Natural killer cell treated with Interleukin-12 subunit alpha and Interleukin-12 subunit beta and Interleukin-15 and Interleukin-18, amount 100 ng/mL, for 72 hours (primary cell): Measurements from ENCODE around the gene RALGPS2. TPM values are rescaled to one million over a fixed set of nuclear protein-coding genes. Genes with fewer than 3 reads are reported as not detected.

Source experiments
- ATAC-seq, 2 donors: fragments of 150-1000 bp; cut with Tn5 transposase in 1 of 2; sonication (Bioruptor Pico), chemical (Tn5 transposase) in 1 of 2; 2 replicates each; pipeline ENCODE4 v1.10.0; 2021
- DNase-seq: peaks from one replicate; pipeline ENCODE4 v3.0.0; 2022; ENCODE audit warnings: low spot score
- H3K27ac Mint-ChIP-seq, 2 donors: 1 replicate in 1 of 2; 2 replicates in 1 of 2; pipeline ENCODE4 v1.8.0; 2022; ENCODE audit warnings: mixed read lengths in 2 of 2, mild to moderate bottlenecking in 1 of 2, moderate library complexity in 1 of 2
- H3K27me3 Mint-ChIP-seq, 2 donors: 1 replicate in 1 of 2; 2 replicates in 1 of 2; pipeline ENCODE4 v1.8.0; 2022; ENCODE audit warnings: mixed read lengths in 2 of 2
- H3K36me3 Mint-ChIP-seq: one replicate; pipeline ENCODE4 v1.8.0; 2022; ENCODE audit warnings: mixed read lengths
- H3K4me1 Mint-ChIP-seq, 2 donors: 1 replicate in 1 of 2; 2 replicates in 1 of 2; pipeline ENCODE4 v1.8.0; 2022; ENCODE audit warnings: low read depth in 2 of 2, mixed read lengths in 2 of 2, mild to moderate bottlenecking in 1 of 2
- H3K4me3 Mint-ChIP-seq: one replicate; pipeline ENCODE4 v1.8.0; 2022; ENCODE audit warnings: mixed read lengths
- H3K9me3 Mint-ChIP-seq: 2 replicates; pipeline ENCODE4 v1.8.0; 2022; ENCODE audit warnings: mixed read lengths
- total RNA-seq, 2 donors: library from RNA; stranded (reverse); gene quantifications; one replicate each; pipeline ENCODE4 v1.2.3, GENCODE V29; 2022

RALGPS2 gene
- total RNA-seq, 2 donors from 2014 or later, result 2.4 to 3.8 TPM

DNA sequence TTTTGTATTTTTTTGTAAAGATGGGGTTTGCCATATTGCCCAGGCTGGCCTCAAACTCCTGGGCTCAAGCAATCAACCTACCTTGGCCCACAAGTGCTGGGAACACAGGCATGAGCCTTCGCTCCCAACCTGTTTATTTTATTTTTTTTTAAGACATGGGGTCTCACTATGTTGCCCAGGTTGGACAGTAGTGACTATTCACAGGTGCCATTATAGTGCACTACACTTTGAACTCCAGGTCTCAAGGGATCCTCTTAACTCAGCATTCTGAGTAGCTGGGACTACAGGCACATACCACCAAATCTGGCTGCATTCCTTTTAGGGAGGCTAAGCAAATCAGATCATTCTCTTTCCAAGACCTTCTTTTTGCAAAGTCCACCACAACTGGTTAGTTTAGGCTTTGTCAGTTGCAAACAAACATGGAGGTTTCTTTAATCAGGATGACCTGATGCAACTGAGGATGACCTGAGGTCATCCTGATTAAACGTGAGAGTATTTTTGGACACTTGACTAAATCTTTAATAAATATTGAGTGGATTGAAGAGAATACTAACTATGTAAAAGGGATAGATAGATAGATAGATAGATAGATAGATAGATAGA lies 30.0 kb upstream of the RALGPS2 start:
- Mint-ChIP-seq H3K36me3 (no peaks in the 10 kb centered on the region), H3K4me3 (no peak overlapping the region), H3K9me3 (no peaks in the 10 kb centered on the region), H3K4me1 (no peaks in the 10 kb centered on the region), H3K27ac (no peak overlapping the region), H3K27me3 (peaks cover 0 to 15% of the 10 kb centered on the region in 2 donors)
- DNase-seq (no peak), ATAC-seq (no peak)

DNA sequence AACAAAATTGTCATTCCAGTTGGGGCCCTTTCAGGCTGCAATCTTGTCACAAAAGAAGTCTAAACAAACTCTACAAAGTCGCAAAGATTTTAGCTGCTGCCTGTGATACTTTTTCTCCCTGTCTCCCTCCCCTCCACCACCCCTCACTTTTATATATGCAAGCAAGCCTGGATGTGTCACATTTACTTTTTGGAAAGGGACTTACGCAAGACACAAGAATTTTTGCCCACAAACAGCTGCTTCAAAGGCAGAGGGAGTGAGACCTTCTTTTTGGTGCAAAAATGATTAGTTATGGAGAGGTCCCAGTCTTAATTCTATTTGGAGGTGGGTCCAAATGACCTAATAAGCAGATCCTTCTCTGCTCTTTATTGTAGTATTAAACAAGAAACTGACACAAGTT lies 22.9 kb upstream of the RALGPS2 start:
- Mint-ChIP-seq H3K4me3 (no peak overlapping the region), H3K27me3 (peaks cover 8 to 32% of the 10 kb centered on the region in 2 donors), H3K27ac (no peak overlapping the region), H3K4me1 (no peaks in the 10 kb centered on the region), H3K36me3 (no peaks in the 10 kb centered on the region), H3K9me3 (no peaks in the 10 kb centered on the region)
- ATAC-seq (no peak), DNase-seq (no peak)

DNA sequence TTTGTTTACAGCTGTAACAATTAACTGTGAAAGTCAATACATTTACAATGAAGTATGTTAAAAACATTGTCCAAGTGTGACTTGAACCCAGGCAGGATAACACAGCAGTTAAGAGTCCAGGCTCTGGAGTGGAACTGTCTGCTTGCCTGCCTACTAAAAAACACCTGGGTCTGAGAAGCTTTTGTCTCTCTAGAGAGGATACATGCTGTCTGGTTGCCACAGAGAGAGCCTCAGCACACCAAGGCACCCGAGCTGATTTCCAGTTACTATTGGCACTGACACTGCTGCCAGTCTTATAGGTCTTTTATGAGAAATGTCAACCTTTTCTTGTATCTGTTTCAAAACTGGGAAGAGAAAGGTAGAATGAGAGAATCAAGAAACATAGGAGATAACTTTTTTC lies 20.2 kb upstream of the RALGPS2 start:
- no peak overlapping the region for H3K27ac Mint-ChIP-seq
- H3K36me3 Mint-ChIP-seq, result no peaks in the 10 kb centered on the region
- DNase-seq (no peak), ATAC-seq (no peak)
- H3K4me3 Mint-ChIP-seq, result no peak overlapping the region
- no peaks in the 10 kb centered on the region for H3K4me1 Mint-ChIP-seq
- H3K27me3 Mint-ChIP-seq, result peaks cover 11 to 47% of the 10 kb centered on the region in 2 donors
- H3K9me3 Mint-ChIP-seq, result no peaks in the 10 kb centered on the region

DNA sequence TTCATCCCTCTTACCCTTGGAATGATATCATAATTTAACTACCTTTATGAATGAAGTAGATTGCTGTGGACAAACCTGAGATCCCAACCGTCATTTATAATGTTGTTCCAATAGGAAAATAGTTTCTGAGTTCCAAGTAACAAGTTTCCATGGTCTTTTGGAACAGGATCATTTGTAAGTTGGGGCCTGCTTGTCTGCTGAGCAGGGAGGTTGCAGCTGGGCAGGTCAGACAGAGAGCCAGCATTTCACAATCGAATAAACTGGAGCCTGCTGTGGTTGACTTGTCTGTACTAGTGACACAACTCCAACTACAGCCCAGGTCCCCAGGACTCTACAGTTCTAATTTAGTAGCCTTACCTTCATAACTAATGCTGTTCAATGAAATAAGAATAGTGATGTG lies 18.6 kb upstream of the RALGPS2 start:
- H3K27me3 Mint-ChIP-seq, result peaks cover 13 to 41% of the 10 kb centered on the region in 2 donors
- no peaks in the 10 kb centered on the region for H3K36me3 Mint-ChIP-seq
- H3K4me3 Mint-ChIP-seq, result no peak overlapping the region
- DNase-seq, result no peak
- no peak overlapping the region for H3K27ac Mint-ChIP-seq
- H3K4me1 Mint-ChIP-seq, result no peaks in the 10 kb centered on the region
- no peak for ATAC-seq
- no peaks in the 10 kb centered on the region for H3K9me3 Mint-ChIP-seq

DNA sequence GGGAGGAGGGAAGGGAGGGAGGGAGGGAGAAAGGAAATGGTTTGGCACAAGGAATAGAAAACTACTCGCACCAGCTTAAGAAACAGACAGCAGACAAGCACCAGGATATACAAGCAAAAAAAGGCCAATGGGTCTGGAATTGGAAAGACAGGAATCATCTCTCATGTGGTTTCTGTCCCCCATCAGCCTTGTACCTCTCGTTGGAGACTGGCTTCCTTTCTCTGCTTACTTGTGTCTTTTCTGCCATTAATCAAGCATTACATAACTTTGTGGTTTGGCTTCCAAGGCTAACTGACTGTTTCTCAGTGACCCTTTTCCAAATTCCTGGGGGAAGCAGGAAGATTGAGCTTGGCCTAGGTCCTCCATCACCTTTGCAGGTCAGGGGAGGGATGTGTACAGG lies 11.8 kb upstream of the RALGPS2 start:
- DNase-seq (no peak), ATAC-seq (no peak)
- H3K4me3 Mint-ChIP-seq, result no peak overlapping the region
- H3K36me3 Mint-ChIP-seq, result no peaks in the 10 kb centered on the region
- H3K27ac Mint-ChIP-seq, result no peak overlapping the region
- H3K27me3 Mint-ChIP-seq, result peaks cover 32 to 57% of the 10 kb centered on the region in 2 donors
- H3K4me1 Mint-ChIP-seq, result no peaks in the 10 kb centered on the region
- no peaks in the 10 kb centered on the region for H3K9me3 Mint-ChIP-seq

DNA sequence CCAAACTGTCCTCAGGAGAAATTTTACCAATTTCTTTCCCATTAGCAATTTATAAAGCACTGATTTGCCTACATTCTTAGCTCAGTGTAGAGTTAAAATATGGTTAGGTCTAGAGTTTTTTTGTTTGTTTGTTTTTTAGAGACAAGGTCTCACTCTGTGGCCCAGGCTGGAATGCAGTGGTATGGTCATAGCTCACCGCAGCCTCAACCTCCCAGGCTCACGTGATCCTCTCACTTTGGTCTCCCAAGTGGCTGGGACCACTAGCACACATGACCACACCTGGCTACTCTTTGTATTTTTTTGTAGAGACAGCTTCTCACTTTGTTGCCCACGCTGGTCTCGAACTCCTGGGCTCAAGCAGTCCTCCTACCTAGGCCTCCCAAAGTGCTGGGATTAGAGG lies 10.6 kb upstream of the RALGPS2 start:
- ATAC-seq (no peak), DNase-seq (no peak)
- no peaks in the 10 kb centered on the region for H3K36me3 Mint-ChIP-seq
- no peaks in the 10 kb centered on the region for H3K4me1 Mint-ChIP-seq
- H3K9me3 Mint-ChIP-seq, result no peaks in the 10 kb centered on the region
- H3K27me3 Mint-ChIP-seq, result peaks cover 29 to 46% of the 10 kb centered on the region in 2 donors
- H3K4me3 Mint-ChIP-seq, result no peak overlapping the region
- no peak overlapping the region for H3K27ac Mint-ChIP-seq

DNA sequence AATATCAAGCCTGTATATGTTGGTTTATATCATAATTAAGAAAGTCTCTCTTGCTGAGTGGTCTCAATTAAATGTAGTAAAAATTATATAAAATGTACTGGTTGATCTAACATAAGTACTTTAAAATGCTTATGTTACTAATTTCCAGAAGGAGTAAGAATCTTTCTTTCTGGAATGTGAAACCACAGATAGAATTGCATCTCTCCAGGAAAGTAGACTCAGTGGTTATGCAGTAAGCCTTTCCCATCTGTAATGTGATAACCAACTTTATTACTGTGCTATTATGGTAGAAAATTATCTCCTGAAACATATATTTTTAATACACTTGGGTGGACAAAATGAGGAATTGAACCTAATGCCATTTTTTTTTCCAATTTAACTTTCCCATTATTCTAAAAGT lies 8.9 kb upstream of the RALGPS2 start:
- DNase-seq, result no peak
- Mint-ChIP-seq H3K27me3 (peaks cover 29 to 34% of the 10 kb centered on the region in 2 donors), H3K27ac (no peak overlapping the region), H3K4me1 (no peaks in the 10 kb centered on the region), H3K36me3 (no peaks in the 10 kb centered on the region), H3K4me3 (no peak overlapping the region), H3K9me3 (no peaks in the 10 kb centered on the region)
- ATAC-seq, result no peak

DNA sequence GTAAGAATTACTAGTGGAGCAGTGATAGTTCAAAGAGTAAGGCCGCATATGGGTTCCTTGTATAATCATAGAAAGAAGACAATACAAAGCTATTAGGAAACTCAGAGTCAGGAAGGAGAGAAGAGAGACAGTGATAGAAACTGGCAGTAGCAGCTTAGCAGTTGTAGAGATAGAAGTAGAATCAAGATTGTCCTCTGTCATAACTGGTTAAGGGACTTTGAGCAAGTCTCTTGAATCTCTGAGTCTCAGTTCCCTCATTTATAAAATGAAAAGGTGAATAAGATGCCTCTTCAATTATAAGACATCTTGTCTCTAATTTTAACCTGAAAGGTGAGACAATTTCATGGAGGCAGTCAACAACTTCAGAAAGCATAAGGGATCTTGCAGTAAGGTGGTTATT lies 6.5 kb upstream of the RALGPS2 start:
- Mint-ChIP-seq H3K4me1 (no peaks in the 10 kb centered on the region), H3K4me3 (no peak overlapping the region), H3K27ac (no peak overlapping the region), H3K9me3 (no peaks in the 10 kb centered on the region), H3K27me3 (peaks cover 19 to 20% of the 10 kb centered on the region in 2 donors), H3K36me3 (no peaks in the 10 kb centered on the region)
- DNase-seq (no peak), ATAC-seq (no peak)

DNA sequence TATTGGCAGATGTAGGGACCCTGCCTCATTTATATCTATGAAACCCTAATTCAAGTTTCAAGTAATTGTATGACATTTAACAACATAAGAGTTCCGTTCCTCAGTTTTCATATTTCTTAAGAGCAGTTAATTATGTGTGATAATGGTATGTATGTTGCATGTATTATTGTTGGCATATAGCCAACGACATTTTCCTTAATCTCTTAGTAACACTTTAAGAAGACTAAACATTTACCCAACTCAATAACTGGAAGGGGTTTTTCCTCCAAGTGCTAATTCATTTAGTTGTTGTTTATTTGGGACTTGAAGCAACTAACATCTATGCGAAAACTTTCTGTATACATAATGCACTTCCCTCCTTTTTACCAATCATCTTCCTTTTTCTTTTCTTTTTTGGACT lies 1.5 kb upstream of the RALGPS2 start:
- Mint-ChIP-seq H3K4me1 (peaks cover 10 to 13% of the 10 kb centered on the region in 2 donors), H3K9me3 (no peaks in the 10 kb centered on the region), H3K27ac (no peak overlapping the region), H3K27me3 (peaks cover 5 to 10% of the 10 kb centered on the region in 2 donors), H3K4me3 (no peak overlapping the region), H3K36me3 (no peaks in the 10 kb centered on the region)
- ATAC-seq, result no peak
- no peak for DNase-seq

DNA sequence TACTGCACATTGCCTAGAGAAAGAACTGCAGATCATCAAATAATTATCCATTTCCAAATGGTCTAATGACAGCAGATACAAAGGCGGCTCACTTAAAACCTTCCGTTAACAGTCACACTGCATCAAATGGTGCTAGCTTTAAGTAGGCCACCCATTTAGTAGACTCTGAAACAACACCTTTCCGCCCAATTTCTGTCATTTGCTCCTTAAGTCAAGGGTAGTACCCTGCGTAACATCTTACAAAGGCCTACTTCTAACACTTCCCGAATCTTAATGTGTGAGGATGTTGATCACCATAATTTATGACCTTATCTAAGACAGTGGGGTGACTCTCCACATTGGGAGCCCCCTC lies 692 bp upstream of the RALGPS2 start:
- peaks cover 5 to 10% of the 10 kb centered on the region in 2 donors for H3K27me3 Mint-ChIP-seq

DNA sequence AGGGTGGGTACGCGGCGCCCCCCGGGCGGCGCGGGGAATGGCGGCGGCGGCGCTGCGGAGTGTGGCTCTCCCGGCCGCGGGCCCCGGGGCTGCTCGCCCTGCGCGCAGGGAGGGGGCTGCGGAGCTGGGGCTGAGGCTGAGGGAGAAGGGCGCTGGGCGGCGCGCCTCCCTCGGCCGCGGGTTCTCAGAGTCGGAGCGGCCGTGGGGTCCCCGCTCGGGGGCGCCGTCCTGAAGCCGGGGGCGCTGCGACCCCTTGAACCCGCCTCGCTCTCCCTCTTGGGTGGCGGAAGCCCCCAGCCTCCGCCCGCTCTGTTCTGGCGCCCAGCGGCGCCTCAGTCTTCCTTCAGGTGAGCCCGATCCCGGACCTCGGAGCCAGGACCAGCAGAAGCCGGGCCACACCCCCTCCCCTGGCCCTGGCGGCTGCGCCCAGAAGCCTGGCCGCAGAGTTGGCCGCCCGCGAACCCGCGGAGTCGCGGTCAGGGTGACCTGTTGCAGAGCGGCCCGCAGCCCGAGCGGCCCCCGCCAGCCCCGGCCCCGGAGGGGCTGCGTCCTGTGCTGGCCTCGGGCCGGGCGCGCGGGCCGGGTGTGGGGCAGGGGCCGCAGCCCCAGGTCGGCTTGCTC lies 532 bp downstream of the RALGPS2 start:
- Mint-ChIP-seq H3K9me3 (no peaks in the 10 kb centered on the region), H3K36me3 (no peaks in the 10 kb centered on the region), H3K4me3 (peak overlapping the region; percentile 76), H3K4me1 (peaks cover 10 to 13% of the 10 kb centered on the region in 2 donors), H3K27ac (no peak overlapping the region), H3K27me3 (peaks cover 1 to 10% of the 10 kb centered on the region in 2 donors)
- ATAC-seq (peak; percentile 54 to 67), DNase-seq (peak; percentile 61)

More for the DNA sequence above, 692 bp upstream of the RALGPS2 start:
- ATAC-seq, result no peak
- no peak for DNase-seq
- Mint-ChIP-seq H3K27ac (no peak overlapping the region), H3K36me3 (no peaks in the 10 kb centered on the region), H3K4me1 (peaks cover 10 to 13% of the 10 kb centered on the region in 2 donors), H3K9me3 (no peaks in the 10 kb centered on the region), H3K4me3 (peak overlapping the region; percentile 76)

DNA sequence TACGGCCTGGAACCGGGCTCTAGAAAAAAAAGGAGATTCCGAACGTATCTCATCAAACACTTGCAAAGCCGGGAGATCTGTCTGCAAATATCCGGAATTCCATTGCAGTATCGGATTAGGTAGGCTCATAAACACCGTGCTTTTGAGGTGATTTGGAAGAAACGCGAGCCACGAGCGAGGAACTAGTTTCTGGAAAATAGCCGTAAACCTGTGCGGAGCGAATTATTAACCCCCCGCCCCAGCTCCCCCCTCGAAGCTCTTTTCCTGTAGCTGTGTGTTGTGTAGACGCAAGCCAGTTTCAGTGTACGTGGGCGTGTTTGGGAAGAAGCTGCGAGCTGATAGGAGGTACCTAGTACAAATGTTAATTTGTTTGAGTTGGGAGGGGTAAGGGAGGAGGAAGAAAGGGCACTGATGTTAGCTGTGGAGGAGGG lies 1.1 kb downstream of the RALGPS2 start:
- peak; percentile 68 for DNase-seq
- Mint-ChIP-seq H3K4me3 (peak overlapping the region; percentile 53), H3K4me1 (peaks cover 10 to 13% of the 10 kb centered on the region in 2 donors), H3K9me3 (no peaks in the 10 kb centered on the region), H3K27me3 (peaks cover 0 to 10% of the 10 kb centered on the region in 2 donors), H3K36me3 (no peaks in the 10 kb centered on the region), H3K27ac (peak overlapping the region in 1 of 2 donors; percentile 45)
- ATAC-seq, result peak; percentile 71 to 72

DNA sequence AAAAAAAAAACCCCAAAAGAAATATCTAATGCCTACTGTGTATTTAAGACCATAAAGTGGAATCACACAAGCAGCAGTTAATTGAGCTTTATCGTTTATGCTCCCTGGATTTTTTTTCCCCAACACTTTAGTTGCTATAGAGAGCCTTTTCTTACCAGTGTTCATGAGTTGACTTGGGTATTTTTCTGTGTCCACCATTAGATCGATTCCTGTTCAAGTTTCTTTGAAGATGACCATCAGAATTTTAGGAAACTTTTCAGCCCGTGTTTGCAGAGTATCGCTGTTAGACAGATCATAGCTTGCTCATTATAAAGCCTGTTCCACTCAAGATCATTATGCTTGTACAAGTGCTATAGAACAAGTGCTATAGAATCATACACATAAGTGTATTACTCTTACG lies 1.5 kb downstream of the RALGPS2 start:
- H3K9me3 Mint-ChIP-seq, result no peaks in the 10 kb centered on the region
- DNase-seq (no peak), ATAC-seq (no peak)
- peak overlapping the region; percentile 53 for H3K4me3 Mint-ChIP-seq
- no peaks in the 10 kb centered on the region for H3K36me3 Mint-ChIP-seq
- H3K4me1 Mint-ChIP-seq, result peaks cover 10 to 13% of the 10 kb centered on the region in 2 donors
- peak overlapping the region in 1 of 2 donors; percentile 45 for H3K27ac Mint-ChIP-seq
- H3K27me3 Mint-ChIP-seq, result peaks cover 0 to 11% of the 10 kb centered on the region in 2 donors

DNA sequence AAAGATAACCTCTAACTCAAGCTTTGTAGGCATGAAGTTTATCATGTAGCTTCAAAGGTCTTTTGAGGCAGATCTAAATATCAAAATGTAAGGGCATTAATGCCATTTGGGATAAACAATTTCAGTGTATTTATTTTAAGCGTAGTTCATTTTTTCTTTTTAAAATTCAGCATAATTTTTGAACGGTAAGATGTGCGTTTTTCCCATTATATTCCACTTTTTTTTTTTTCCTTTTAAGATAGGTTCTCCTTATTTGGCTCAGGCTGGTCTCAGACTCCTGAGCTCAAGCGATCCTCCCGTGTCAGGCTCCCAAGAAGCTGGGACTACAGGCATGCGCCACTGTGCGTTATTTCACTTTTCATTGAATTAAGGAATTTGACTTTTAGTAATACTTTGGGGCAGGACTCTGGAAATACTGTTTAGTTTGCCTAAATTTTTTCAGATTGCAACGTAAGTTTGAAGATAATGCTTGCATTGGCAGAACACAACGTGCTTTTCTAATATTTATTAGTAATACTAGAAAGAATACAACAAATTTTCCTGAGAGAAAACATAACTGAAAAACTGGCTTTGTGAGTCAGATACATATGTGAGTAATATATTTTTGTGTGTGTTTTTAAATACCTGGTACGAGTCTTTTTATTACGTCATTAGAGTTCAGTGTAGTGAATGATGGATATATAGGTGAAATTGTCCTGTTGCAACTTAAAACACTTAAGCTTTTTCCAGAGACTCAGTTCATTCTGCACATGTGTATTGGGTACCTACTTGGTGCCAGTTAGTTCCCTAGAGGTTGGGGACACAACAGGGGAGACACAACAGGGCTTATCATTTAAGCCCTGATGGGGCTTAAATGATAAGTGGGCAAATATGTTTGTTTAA lies 2.2 kb downstream of the RALGPS2 start:
- H3K9me3 Mint-ChIP-seq, result no peaks in the 10 kb centered on the region
- H3K27ac Mint-ChIP-seq, result no peak overlapping the region
- no peak overlapping the region for H3K4me3 Mint-ChIP-seq
- H3K36me3 Mint-ChIP-seq, result no peaks in the 10 kb centered on the region
- peaks cover 0 to 15% of the 10 kb centered on the region in 2 donors for H3K27me3 Mint-ChIP-seq
- no peak for DNase-seq
- ATAC-seq, result no peak
- H3K4me1 Mint-ChIP-seq, result peaks cover 10 to 13% of the 10 kb centered on the region in 2 donors
